Sigmoid colon (tissue), 4 donors: Measurements from ENCODE around the gene PARP6.

Experiments used
- EP300 ChIP-seq, 4 donors: sonication (generic); formaldehyde crosslinking; IDR thresholded peaks; one replicate each; pipeline ENCODE4 v1.6.1; 2017; ENCODE audit warnings: antibody characterized with exemption in 4 of 4
- POLR2A ChIP-seq, 2 donors: fragments of 450-650 bp; IDR thresholded peaks; one replicate each; pipeline ENCODE4 v1.6.1; 2016; ENCODE audit warnings: antibody characterized with exemption in 2 of 2, mild to moderate bottlenecking in 2 of 2, moderate library complexity in 2 of 2
- POLR2AphosphoS5 ChIP-seq, 4 donors: sonication (generic); formaldehyde crosslinking; IDR thresholded peaks; one replicate each; pipeline ENCODE4 v1.6.1; 2017; ENCODE audit warnings: antibody characterized with exemption in 4 of 4
- TF ChIP-seq, protein P1 (sequence below), 4 experiments: fragments of 450-650 bp in 3 of 4; fragments of 200-600 bp in 1 of 4; IDR thresholded peaks; one replicate each; pipeline ENCODE4 v1.5.1; 2016 to 2019; ENCODE audit warnings: antibody characterized with exemption in 4 of 4, mild to moderate bottlenecking in 3 of 4, moderate library complexity in 2 of 4

DNA sequence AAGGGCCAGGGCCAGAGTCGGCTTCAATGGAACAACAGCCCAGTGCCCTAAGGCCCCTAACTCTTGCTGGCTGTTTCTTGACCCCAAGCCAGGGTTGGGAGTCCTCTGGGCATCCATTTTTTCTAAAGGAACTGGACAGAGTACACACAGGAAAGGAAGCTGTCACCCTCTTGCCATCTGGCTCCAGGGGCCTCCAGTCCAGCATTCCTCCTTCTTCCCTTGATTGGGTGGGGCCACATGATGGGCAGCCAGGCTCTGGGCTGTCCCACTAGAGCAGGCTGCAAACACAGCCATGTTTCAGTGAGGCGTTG, 73.2 kb downstream of the PARP6 start:
- TF ChIP-seq, protein P1, sequence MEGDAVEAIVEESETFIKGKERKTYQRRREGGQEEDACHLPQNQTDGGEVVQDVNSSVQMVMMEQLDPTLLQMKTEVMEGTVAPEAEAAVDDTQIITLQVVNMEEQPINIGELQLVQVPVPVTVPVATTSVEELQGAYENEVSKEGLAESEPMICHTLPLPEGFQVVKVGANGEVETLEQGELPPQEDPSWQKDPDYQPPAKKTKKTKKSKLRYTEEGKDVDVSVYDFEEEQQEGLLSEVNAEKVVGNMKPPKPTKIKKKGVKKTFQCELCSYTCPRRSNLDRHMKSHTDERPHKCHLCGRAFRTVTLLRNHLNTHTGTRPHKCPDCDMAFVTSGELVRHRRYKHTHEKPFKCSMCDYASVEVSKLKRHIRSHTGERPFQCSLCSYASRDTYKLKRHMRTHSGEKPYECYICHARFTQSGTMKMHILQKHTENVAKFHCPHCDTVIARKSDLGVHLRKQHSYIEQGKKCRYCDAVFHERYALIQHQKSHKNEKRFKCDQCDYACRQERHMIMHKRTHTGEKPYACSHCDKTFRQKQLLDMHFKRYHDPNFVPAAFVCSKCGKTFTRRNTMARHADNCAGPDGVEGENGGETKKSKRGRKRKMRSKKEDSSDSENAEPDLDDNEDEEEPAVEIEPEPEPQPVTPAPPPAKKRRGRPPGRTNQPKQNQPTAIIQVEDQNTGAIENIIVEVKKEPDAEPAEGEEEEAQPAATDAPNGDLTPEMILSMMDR (IDR thresholded peaks at IDR 0.05): no peak
- TF ChIP-seq POLR2A (IDR thresholded peaks at IDR 0.05) (no peak), EP300 (IDR thresholded peaks at IDR 0.05) (no peak), POLR2AphosphoS5 (IDR thresholded peaks at IDR 0.05) (no peak)
